KMS-11 (cell line): ENCODE data around the gene KIAA1958.

ENCODE experiments used
- H2AFZ ChIP-seq: fragments of 200-600 bp; sonication (generic); 2 replicates; pipeline ENCODE4 v1.6.1; 2016; ENCODE audit warnings: antibody characterized with exemption, mixed run types, low read depth
- H3K27ac ChIP-seq: fragments of 200-600 bp; sonication (generic); 2 replicates; pipeline ENCODE4 v1.6.1; 2016; ENCODE audit warnings: mild to moderate bottlenecking, mixed run types
- H3K27me3 ChIP-seq: fragments of 200-600 bp; sonication (generic); 2 replicates; pipeline ENCODE4 v1.6.1; 2017; ENCODE audit warnings: mild to moderate bottlenecking, low read depth, mixed run types, moderate library complexity; ENCODE audit not compliant: insufficient read depth
- H3K36me3 ChIP-seq: fragments of 200-600 bp; sonication (generic); 2 replicates; pipeline ENCODE4 v1.6.1; 2017; ENCODE audit warnings: mild to moderate bottlenecking, mixed run types; ENCODE audit not compliant: insufficient read depth
- H3K4me1 ChIP-seq: fragments of 200-600 bp; sonication (generic); 2 replicates; pipeline ENCODE4 v1.6.1; 2016; ENCODE audit warnings: mild to moderate bottlenecking, low read depth, mixed run types; ENCODE audit not compliant: poor library complexity, severe bottlenecking
- H3K4me2 ChIP-seq: fragments of 200-600 bp; sonication (generic); 2 replicates; pipeline ENCODE4 v1.7.0; 2016; ENCODE audit warnings: mild to moderate bottlenecking, mixed run types
- H3K4me3 ChIP-seq: fragments of 200-600 bp; sonication (generic); IDR thresholded peaks from 2 replicates; pipeline ENCODE4 v1.6.1; 2017; ENCODE audit warnings: low read depth, low read length, mixed read lengths; ENCODE audit not compliant: insufficient read depth
- H3K79me2 ChIP-seq: fragments of 200-600 bp; sonication (generic); 2 replicates; pipeline ENCODE4 v1.6.1; 2016; ENCODE audit warnings: low read depth, mixed run types; ENCODE audit not compliant: insufficient read depth
- H3K9ac ChIP-seq: fragments of 200-600 bp; sonication (generic); 2 replicates; pipeline ENCODE4 v1.6.1; 2016; ENCODE audit warnings: mild to moderate bottlenecking, mixed run types
- H4K20me1 ChIP-seq: fragments of 200-600 bp; sonication (generic); 2 replicates; pipeline ENCODE4 v1.6.1; 2016; ENCODE audit warnings: mild to moderate bottlenecking, mixed run types; ENCODE audit not compliant: insufficient read depth
- TF ChIP-seq, protein P1 (sequence below): fragments of 200-600 bp; sonication (generic); conservative IDR thresholded peaks from 2 replicates; pipeline ENCODE4 v1.6.1; 2017; ENCODE audit warnings: low read depth, mild to moderate bottlenecking, antibody characterized with exemption, low read length, moderate library complexity, mixed read lengths

The KIAA1958 gene

DNA sequence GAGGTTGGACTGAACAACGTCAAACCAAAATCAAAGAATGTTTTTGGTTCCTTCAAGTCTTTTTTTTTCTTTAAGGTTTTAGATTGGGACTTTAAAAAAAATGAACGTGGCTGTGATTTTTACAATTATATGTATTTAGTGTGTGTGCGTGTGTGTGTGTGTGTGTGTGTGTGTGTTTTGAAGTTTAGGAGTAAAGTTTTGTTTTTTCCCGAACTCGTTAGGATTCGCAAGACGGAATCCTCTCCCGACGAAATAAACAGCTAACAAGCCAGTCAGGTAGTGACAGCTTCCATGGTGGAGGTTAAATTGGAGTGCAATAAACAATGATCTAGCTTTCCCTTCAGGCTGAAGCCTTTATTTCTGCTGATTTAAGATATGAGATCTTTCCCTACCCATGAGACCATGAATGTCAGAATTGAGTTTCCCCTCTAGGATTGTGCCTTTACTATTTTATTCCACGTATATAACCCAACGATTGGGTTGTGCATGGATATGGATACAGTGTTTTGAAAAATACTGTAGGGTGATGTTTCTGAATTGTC lies 1.2 kb downstream of the KIAA1958 start:
- no peak overlapping the region for H3K4me3 ChIP-seq
- H3K79me2 ChIP-seq = 0 out of 2 replicates have a peak, but pooled peaks cover 8% of the 10 kb centered on the region
- peak overlapping the region; percentile 97 for H2AFZ ChIP-seq
- TF ChIP-seq, protein P1, sequence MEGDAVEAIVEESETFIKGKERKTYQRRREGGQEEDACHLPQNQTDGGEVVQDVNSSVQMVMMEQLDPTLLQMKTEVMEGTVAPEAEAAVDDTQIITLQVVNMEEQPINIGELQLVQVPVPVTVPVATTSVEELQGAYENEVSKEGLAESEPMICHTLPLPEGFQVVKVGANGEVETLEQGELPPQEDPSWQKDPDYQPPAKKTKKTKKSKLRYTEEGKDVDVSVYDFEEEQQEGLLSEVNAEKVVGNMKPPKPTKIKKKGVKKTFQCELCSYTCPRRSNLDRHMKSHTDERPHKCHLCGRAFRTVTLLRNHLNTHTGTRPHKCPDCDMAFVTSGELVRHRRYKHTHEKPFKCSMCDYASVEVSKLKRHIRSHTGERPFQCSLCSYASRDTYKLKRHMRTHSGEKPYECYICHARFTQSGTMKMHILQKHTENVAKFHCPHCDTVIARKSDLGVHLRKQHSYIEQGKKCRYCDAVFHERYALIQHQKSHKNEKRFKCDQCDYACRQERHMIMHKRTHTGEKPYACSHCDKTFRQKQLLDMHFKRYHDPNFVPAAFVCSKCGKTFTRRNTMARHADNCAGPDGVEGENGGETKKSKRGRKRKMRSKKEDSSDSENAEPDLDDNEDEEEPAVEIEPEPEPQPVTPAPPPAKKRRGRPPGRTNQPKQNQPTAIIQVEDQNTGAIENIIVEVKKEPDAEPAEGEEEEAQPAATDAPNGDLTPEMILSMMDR = no peak
- H3K27ac ChIP-seq = no peak overlapping the region
- H3K4me1 ChIP-seq = peaks cover 18% of the 10 kb centered on the region
- H3K27me3 ChIP-seq = no peaks in the 10 kb centered on the region
- H3K36me3 ChIP-seq = no peaks in the 10 kb centered on the region
- H3K9ac ChIP-seq = peak overlapping the region; percentile 61; the same call in 1 of the 2 replicates
- H4K20me1 ChIP-seq = no peaks in the 10 kb centered on the region
- peak overlapping the region; percentile 68 for H3K4me2 ChIP-seq

DNA sequence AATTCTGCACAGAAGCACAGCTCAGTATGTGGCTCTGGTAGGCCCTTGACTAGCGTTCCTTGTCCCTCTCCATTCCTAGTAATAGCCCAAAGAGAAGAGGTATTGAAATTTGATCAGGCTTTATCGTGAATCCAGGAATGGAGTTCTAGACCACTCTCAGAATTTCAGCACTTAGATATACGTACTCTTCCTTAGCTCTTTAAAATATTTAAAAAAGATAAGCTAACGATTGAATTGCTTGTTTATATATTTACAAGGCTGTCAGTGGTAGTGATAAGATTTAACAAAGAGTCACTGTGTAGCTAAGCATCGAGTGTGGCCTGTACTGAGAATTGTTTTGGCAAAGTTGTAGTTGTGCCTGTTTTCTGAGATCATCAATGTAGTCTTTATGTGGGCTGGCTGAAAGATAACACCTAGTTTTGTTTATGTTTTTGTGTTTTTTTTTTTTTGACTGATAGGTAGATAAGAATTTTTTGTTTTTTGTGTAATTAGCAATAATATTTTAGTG lies 2.5 kb downstream of the KIAA1958 start:
- Histone ChIP-seq H3K4me3 (no peak overlapping the region), H3K79me2 (0 out of 2 replicates have a peak, but pooled peaks cover 8% of the 10 kb centered on the region), H3K27ac (no peak overlapping the region)

DNA sequence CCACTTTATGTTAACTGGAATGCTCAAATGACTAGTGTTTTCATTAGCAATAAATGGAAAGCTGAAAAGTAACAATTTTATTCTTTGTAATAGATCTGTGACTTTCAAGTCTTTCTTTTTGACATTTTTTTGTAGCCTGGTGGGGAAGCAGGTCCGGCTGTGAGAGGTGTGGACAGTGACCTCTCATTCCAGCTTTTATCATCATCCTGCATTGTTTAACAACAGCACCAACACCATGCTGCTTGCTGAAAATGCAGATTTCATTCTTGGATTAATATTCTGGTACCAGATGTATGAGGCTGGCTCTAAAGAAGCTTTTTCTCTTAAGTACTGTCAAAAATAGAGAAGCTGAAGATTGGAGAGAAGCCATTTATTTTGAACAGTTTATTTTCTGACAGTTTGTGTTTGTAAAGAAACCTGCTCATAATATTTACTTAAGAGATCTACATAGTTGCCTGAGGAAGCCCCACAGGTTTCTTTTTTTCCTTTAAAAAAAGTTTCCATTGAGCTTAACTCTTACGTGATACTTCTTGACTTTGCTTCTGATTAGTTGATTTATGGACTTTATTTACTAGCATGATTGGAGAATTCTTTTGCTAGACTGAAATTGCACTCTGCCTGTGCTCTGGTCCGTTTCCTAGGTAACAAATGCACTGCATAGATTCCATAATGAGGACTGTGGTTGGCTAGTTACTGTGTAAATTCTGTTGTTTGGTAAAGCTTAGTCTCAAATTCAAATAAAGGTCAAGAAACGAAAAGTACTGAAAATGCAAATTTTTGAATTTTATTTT lies 3.4 kb downstream of the KIAA1958 start:
- no peak overlapping the region for H2AFZ ChIP-seq
- H3K4me3 ChIP-seq = no peak overlapping the region
- H3K4me1 ChIP-seq = peaks cover 18% of the 10 kb centered on the region
- no peak overlapping the region for H3K4me2 ChIP-seq
- H3K36me3 ChIP-seq = no peaks in the 10 kb centered on the region; the same call in 1 of the 2 replicates
- H3K79me2 ChIP-seq = 0 out of 2 replicates have a peak, but pooled peaks cover 8% of the 10 kb centered on the region
- no peak overlapping the region for H3K9ac ChIP-seq
- H3K27me3 ChIP-seq = no peaks in the 10 kb centered on the region
- H3K27ac ChIP-seq = no peak overlapping the region
- no peaks in the 10 kb centered on the region for H4K20me1 ChIP-seq
- TF ChIP-seq, protein P1 = no peak

More for the DNA sequence above, 2.5 kb downstream of the KIAA1958 start:
- no peaks in the 10 kb centered on the region; the same call in 1 of the 2 replicates for H3K36me3 ChIP-seq
- TF ChIP-seq, protein P1 = no peak
- H4K20me1 ChIP-seq = no peaks in the 10 kb centered on the region
- no peak overlapping the region for H3K4me2 ChIP-seq
- H3K27me3 ChIP-seq = no peaks in the 10 kb centered on the region
- H2AFZ ChIP-seq = no peak overlapping the region
- no peak overlapping the region for H3K9ac ChIP-seq
- H3K4me1 ChIP-seq = peaks cover 18% of the 10 kb centered on the region

DNA sequence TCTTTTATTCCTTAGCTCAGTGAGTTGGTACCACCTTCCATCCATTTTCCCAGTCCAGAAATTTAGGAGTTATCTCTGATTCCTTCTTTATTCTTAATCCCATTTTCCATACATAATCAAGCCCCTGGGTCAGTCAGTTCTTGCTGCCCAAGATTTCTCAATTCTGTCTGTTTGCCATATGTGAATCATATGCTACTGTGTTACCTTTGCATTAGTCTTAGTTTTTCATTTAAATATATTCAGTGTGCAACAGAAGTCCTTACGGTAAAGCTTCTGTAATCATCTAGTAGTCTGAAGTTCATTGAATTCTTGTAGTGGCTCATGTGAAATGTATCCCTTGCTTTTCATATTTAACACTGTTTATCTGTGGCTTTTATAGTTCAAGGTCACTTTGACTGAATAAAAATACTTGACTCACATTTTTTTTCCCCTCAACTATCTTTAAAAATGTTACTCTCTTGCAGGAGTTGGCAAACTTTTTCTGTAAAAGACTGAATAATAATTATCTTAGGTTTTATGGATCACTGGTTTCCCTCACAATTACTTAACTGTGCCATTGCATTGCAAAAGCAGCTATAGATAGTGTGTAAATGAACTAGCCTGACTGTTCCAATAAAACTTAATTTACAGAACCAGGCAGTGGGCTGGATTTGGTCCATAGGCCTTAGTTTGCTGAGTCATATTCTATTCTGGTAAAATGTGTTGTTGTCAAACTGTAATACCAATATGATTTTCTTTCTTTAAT lies 6.9 kb downstream of the KIAA1958 start:
- H3K27me3 ChIP-seq = no peaks in the 10 kb centered on the region
- H3K4me3 ChIP-seq = no peak overlapping the region
- H3K36me3 ChIP-seq = no peaks in the 10 kb centered on the region; the same call in 1 of the 2 replicates
- H3K4me2 ChIP-seq = no peak overlapping the region
- H3K79me2 ChIP-seq = no peaks in the 10 kb centered on the region
- H3K4me1 ChIP-seq = peaks cover 2% of the 10 kb centered on the region
- TF ChIP-seq, protein P1 = no peak
- H3K9ac ChIP-seq = no peak overlapping the region
- H3K27ac ChIP-seq = no peak overlapping the region
- H2AFZ ChIP-seq = no peak overlapping the region
- no peaks in the 10 kb centered on the region for H4K20me1 ChIP-seq
